OCI-LY3 (cell line): ENCODE measurements around the gene FBXW8.

Experiments
- H2AFZ ChIP-seq: fragments of 200-600, 300-600 bp; shearing (Covaris generic); 2 replicates; pipeline ENCODE4 v1.6.0; 2014; ENCODE audit warnings: antibody characterized with exemption, low read depth, low read length
- H3K27ac ChIP-seq: fragments of 200-600, 300-600 bp; sonication (generic); 2 replicates; pipeline ENCODE4 v1.5.1; 2014; ENCODE audit warnings: mild to moderate bottlenecking, low read length, moderate library complexity, mixed read lengths
- H3K27me3 ChIP-seq: fragments of 200-600, 300-600 bp; sonication (generic); 2 replicates; pipeline ENCODE4 v1.6.1; 2014; ENCODE audit warnings: low read depth, low read length, mixed read lengths
- H3K36me3 ChIP-seq: fragments of 200-600, 300-600 bp; sonication (generic); replicated peaks from 2 replicates; pipeline ENCODE3; 2014; ENCODE audit warnings: low read depth, low read length, mixed read lengths
- H3K4me1 ChIP-seq: fragments of 300-600, 200-600 bp; sonication (generic); 2 replicates; pipeline ENCODE4 v1.6.1; 2014; ENCODE audit warnings: low read length, mixed read lengths
- H3K4me2 ChIP-seq: fragments of 200-600, 300-600 bp; sonication (generic); 2 replicates; pipeline ENCODE4 v1.6.1; 2014; ENCODE audit warnings: low read length, mixed read lengths
- H3K4me3 ChIP-seq: fragments of 300-600, 200-600 bp; sonication (generic); 2 replicates; pipeline ENCODE4 v1.5.1; 2014; ENCODE audit warnings: antibody characterized with exemption, mild to moderate bottlenecking, low read length, moderate library complexity
- H3K79me2 ChIP-seq: fragments of 300-600, 200-600 bp; shearing (Covaris generic); 2 replicates; pipeline ENCODE4 v1.6.1; 2014; ENCODE audit warnings: mild to moderate bottlenecking, low read length, mixed read lengths
- H3K9ac ChIP-seq: fragments of 300-600, 200-600 bp; shearing (Covaris generic); 2 replicates; pipeline ENCODE4 v1.6.0; 2014; ENCODE audit warnings: mild to moderate bottlenecking, low read length, moderate library complexity
- H3K9me3 ChIP-seq: fragments of 200-600, 300-600 bp; shearing (Covaris generic); 2 replicates; pipeline ENCODE4 v1.6.1; 2014; ENCODE audit warnings: low read length, mixed read lengths; ENCODE audit not compliant: insufficient read depth
- H4K20me1 ChIP-seq: fragments of 200-600, 300-600 bp; sonication (generic); 2 replicates; pipeline ENCODE4 v1.6.1; 2016; ENCODE audit warnings: low read length, mixed read lengths; ENCODE audit not compliant: insufficient read depth
- CTCF ChIP-seq: fragments of 200-600, 300-600 bp; sonication (generic); IDR thresholded peaks from 2 replicates; pipeline ENCODE4 v1.5.1; 2014; ENCODE audit warnings: antibody characterized with exemption, low read length, low read depth
- EZH2phosphoT487 ChIP-seq: fragments of 200-600 bp; shearing (Covaris generic); IDR thresholded peaks from 2 replicates; pipeline ENCODE4 v1.6.1; 2018; ENCODE audit warnings: antibody characterized with exemption, mixed run types, low read depth

FBXW8 gene

GRCh38 chr12:117018685-117019084 lies 107.9 kb downstream of the FBXW8 start:
- TF ChIP-seq EZH2phosphoT487 (no peak), CTCF (no peak)
- Histone ChIP-seq H3K36me3 (peaks cover 45% of the 10 kb centered on the region), H2AFZ (no peak overlapping the region), H3K79me2 (no peaks in the 10 kb centered on the region), H4K20me1 (no peaks in the 10 kb centered on the region; the same call in 1 of the 2 replicates), H3K4me2 (no peak overlapping the region), H3K27me3 (no peaks in the 10 kb centered on the region), H3K27ac (no peak overlapping the region), H3K4me1 (no peaks in the 10 kb centered on the region), H3K4me3 (no peak overlapping the region), H3K9ac (no peak overlapping the region), H3K9me3 (no peaks in the 10 kb centered on the region)

GRCh38 chr12:117019866-117020265 lies 109.1 kb downstream of the FBXW8 start:
- no peak for TF ChIP-seq CTCF
- no peak for TF ChIP-seq EZH2phosphoT487
- no peak overlapping the region for H3K4me2 ChIP-seq
- no peaks in the 10 kb centered on the region for H3K27me3 ChIP-seq
- H3K4me3 ChIP-seq = no peak overlapping the region
- no peak overlapping the region for H2AFZ ChIP-seq
- H3K9ac ChIP-seq = no peak overlapping the region
- no peaks in the 10 kb centered on the region; the same call in 1 of the 2 replicates for H4K20me1 ChIP-seq
- H3K4me1 ChIP-seq = no peaks in the 10 kb centered on the region
- H3K27ac ChIP-seq = no peak overlapping the region
- peaks cover 48% of the 10 kb centered on the region for H3K36me3 ChIP-seq
- H3K9me3 ChIP-seq = no peaks in the 10 kb centered on the region
- H3K79me2 ChIP-seq = no peaks in the 10 kb centered on the region

- H3K4me2 ChIP-seq = no peak overlapping the region
- H3K9me3 ChIP-seq = no peaks in the 10 kb centered on the region
- H3K9ac ChIP-seq = no peak overlapping the region
- peaks cover 48% of the 10 kb centered on the region for H3K36me3 ChIP-seq
- no peaks in the 10 kb centered on the region for H3K4me1 ChIP-seq
- no peak overlapping the region for H2AFZ ChIP-seq
- H3K27ac ChIP-seq = no peak overlapping the region
- H3K27me3 ChIP-seq = no peaks in the 10 kb centered on the region
- H3K4me3 ChIP-seq = no peak overlapping the region
- H3K79me2 ChIP-seq = no peaks in the 10 kb centered on the region
- TF ChIP-seq CTCF (no peak), EZH2phosphoT487 (no peak)
- peaks cover 4% of the 10 kb centered on the region; the same call in 1 of the 2 replicates for H4K20me1 ChIP-seq
Measured at GRCh38 chr12:117020536-117021220, 109.9 kb downstream of the FBXW8 start.

DNA sequence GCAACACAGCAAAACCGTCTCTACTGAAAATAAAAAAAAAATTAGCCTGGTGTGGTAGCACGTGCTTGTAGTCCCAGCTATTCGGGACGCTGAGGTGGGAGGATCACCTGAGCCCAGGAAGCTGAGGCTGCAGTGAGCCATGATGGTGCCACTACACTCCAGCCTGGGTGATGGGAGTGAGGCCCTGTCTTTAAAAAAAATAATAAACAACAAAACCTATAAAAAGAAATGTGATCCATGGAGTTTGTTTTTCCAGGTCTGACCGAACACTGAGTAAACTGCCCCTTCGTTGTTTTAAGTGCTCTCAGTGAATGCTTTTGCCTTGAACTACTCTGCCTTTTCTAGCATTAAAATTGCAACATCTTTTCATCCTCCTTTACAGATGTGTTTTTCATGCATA lies 111.7 kb downstream of the FBXW8 start:
- Histone ChIP-seq H3K4me1 (no peaks in the 10 kb centered on the region), H3K79me2 (no peaks in the 10 kb centered on the region), H3K27ac (no peak overlapping the region), H3K4me2 (no peak overlapping the region), H3K4me3 (no peak overlapping the region), H3K9ac (no peak overlapping the region), H2AFZ (no peak overlapping the region), H3K36me3 (peaks cover 43% of the 10 kb centered on the region), H3K9me3 (no peaks in the 10 kb centered on the region), H3K27me3 (no peaks in the 10 kb centered on the region), H4K20me1 (peaks cover 4% of the 10 kb centered on the region; the same call in 1 of the 2 replicates)
- TF ChIP-seq CTCF = no peak
- TF ChIP-seq EZH2phosphoT487 = no peak
